H1 (cell line): ENCODE data around the gene WDFY4. TPM values are rescaled to one million over a fixed set of nuclear protein-coding genes. Genes with fewer than 3 reads are reported as not detected.

Experiments used
- TBP ChIP-seq: IDR thresholded peaks from 2 replicates; pipeline ENCODE4 v1.6.1; 2011; ENCODE audit warnings: low read depth, low read length, improper control_type of control experiment
- polyA plus RNA-seq, 7 experiments: library from polyadenylated mRNA; depleted of rRNA in 3 of 7; stranded (reverse) in 5 of 7; unstranded in 2 of 7; fragments of >200 nt in 5 of 7; fragments of 200-250 nt in 2 of 7; gene quantifications; 1 replicate in 5 of 7; 2 replicates in 1 of 7; 4 replicates in 1 of 7; pipeline versions ENCODE4 v1.2.1 to v1.2.3, GENCODE V29; 2011 to 2013; ENCODE audit warnings: missing spikeins in 2 of 7, mixed read lengths in 2 of 7
- total RNA-seq: library from RNA; stranded (reverse); fragmentation: NEBNext Ultra II Directional; extraction: Animal tissue kit (Norgen Biotek cat#: 25700); gene quantifications from 2 replicates; pipeline ENCODE4 v1.2.1, GENCODE V29; 2021

Gene WDFY4
- total and polyA plus RNA-seq, 2 of the 8 experiments (the other 6 are each of a cell fraction or from before 2014, with no cell fraction given) = not detected

DNA sequence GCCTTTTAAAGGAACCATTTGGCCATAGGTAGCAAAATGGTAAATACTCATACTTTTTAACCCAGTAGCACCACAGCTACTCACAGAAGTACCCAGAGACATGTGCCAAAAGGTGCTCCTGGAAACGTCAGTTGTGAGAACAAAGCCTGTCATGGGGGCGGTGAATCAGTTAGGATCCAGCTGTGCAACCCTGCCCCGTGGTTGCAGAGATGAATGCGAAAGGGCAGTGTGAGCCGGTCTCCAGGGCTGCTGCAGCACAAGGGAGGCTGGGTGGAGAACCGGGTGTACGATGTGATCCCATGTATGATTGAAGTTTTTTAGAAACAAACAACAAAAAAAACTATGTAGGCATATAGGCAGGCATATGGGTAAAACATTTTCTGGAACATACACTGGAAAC lies 256.3 kb downstream of the WDFY4 start (continued):
- no peak for TF ChIP-seq TBP
- TF ChIP-seq, all 59 proteins: peak for 0
